ENCODE results near the gene KEL.

The KEL gene

DNA sequence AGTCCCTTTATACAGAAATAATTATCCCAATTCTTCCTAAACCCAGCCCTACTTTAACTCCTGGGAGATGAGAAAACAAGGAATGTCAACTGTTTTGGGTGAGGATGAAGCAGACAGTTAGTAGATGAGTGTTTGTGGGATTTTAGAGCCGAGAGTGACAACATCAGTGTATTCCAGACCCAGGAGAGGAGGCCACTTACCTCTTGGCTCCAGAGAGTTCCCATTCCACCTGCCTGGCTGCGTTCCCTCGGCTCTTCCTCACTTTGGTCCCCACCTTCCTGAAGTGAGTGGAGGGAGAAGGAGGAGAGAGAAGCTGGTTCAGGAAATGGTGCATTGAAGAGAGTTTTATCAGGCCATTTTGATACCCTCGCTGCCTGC is 579 bp downstream of the KEL start:
- WGBS, 2 experiments (ENCODE audit: insufficient coverage in 2 of 2), result 83% methylated on average over 1 of the region's 4 CpGs; no CpG with 5 or more reads in 1 of the 2 experiments
- Histone ChIP-seq H3K4me1 (ENCODE audit: control insufficient read depth, insufficient read depth, low read length, poor library complexity, severe bottlenecking) (peaks cover 15% of the 10 kb centered on the region), H3K36me3 (ENCODE audit: control insufficient read depth, insufficient read depth, low read length) (no peaks in the 10 kb centered on the region), H3K9me3 (ENCODE audit: control insufficient read depth, low read length) (no peaks in the 10 kb centered on the region), H3K4me3 (ENCODE audit: extremely low read depth, insufficient read depth, low read length, poor library complexity, severe bottlenecking) (no peak overlapping the region), H3K27ac (ENCODE audit: low read depth, low read length, severe bottlenecking) (no peak overlapping the region)

DNA sequence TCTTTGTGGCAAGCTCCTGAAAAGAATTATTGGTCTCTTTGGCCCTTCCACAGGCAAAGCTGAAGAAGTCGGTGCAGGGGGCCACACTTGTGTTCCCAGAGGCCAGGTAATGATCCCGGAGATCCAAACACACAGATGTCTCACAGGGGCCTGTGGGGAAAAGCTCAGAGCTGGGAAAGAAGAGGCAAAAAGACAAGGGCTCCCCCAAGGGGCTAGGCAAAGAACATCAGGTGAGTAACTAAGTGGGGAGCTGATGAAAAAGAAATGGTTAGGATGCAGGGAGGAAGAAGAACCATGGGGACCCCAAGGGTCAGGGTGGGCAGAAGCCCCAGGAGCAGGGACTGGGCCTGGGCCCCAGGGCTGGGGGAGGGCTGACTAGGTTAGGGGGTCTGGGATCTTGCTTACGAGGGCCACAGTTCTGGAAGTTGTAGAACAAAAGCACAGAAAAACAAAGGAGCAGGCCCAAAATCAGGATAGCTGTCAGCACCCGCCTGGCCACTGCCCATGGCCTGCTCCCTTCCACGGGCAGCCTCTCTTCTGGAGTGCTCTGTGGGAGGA is 1.1 kb downstream of the KEL start:
- WGBS, 2 experiments (ENCODE audit: insufficient coverage in 2 of 2), result 93 to 95% methylated on average over 3 of the region's 5 CpGs
- no peak overlapping the region for H3K4me3 ChIP-seq (ENCODE audit: extremely low read depth, insufficient read depth, low read length, poor library complexity, severe bottlenecking)
- H3K9me3 ChIP-seq (ENCODE audit: control insufficient read depth, low read length), result no peaks in the 10 kb centered on the region

DNA sequence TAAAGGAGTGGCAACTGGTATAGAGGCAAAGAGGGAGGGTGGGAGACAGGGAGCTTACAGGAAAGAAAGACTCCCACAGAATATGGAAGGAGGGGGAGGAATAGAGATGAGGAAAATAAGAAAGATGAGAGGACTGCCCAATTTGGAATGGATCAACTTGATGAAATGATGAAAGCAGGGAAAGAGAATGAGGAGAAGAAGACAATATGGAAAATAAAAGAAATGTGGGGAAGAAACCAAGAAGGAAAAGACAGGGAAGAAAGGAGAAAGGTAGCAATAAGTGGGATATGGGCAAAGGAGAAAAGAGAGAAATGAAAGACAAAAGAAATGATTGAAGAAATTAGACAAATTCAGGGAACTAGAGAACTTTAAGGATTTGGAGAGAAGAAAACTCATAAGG is 3.0 kb downstream of the KEL start:
- Histone ChIP-seq H3K4me1 (ENCODE audit: control insufficient read depth, insufficient read depth, low read length, poor library complexity, severe bottlenecking) (peaks cover 15% of the 10 kb centered on the region), H3K9me3 (ENCODE audit: control insufficient read depth, low read length) (peaks cover 7% of the 10 kb centered on the region), H3K27ac (ENCODE audit: low read depth, low read length, severe bottlenecking) (no peak overlapping the region), H3K36me3 (ENCODE audit: control insufficient read depth, insufficient read depth, low read length) (no peaks in the 10 kb centered on the region), H3K4me3 (ENCODE audit: extremely low read depth, insufficient read depth, low read length, poor library complexity, severe bottlenecking) (no peak overlapping the region)

More for the DNA sequence above, 1.1 kb downstream of the KEL start:
- Histone ChIP-seq H3K27ac (ENCODE audit: low read depth, low read length, severe bottlenecking) (no peak overlapping the region), H3K4me1 (ENCODE audit: control insufficient read depth, insufficient read depth, low read length, poor library complexity, severe bottlenecking) (peaks cover 15% of the 10 kb centered on the region), H3K36me3 (ENCODE audit: control insufficient read depth, insufficient read depth, low read length) (no peaks in the 10 kb centered on the region)

DNA sequence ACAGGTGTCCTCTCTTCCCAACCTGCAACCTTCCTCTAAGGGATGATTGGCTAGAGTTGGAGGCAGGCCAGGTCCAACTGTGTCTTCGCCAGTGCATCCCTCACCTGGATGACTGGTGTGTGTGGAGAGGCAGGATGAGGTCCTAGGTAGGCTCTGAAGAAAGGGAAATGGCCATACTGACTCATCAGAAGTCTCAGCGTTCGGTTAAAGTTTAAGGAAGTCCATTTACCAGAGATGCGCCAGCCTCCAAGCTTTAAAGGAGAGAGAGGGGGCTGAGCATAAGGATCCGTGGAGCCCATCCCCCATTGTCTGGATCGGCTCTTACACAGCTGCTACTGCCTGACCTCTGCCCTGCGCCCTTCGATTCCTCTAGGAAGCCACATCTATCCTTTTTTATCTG is 4.4 kb downstream of the KEL start:
- H3K4me1 ChIP-seq (ENCODE audit: control insufficient read depth, insufficient read depth, low read length, poor library complexity, severe bottlenecking), result peaks cover 15% of the 10 kb centered on the region
- no peak overlapping the region for H3K4me3 ChIP-seq (ENCODE audit: extremely low read depth, insufficient read depth, low read length, poor library complexity, severe bottlenecking)
- WGBS, 2 experiments (ENCODE audit: insufficient coverage in 2 of 2), result 90 to 91% methylated on average over 2 to 8 of the region's 8 CpGs
- peak overlapping the region; percentile 72 for H3K27ac ChIP-seq (ENCODE audit: low read depth, low read length, severe bottlenecking)
- peaks cover 10% of the 10 kb centered on the region for H3K9me3 ChIP-seq (ENCODE audit: control insufficient read depth, low read length)
- H3K36me3 ChIP-seq (ENCODE audit: control insufficient read depth, insufficient read depth, low read length), result no peaks in the 10 kb centered on the region

DNA sequence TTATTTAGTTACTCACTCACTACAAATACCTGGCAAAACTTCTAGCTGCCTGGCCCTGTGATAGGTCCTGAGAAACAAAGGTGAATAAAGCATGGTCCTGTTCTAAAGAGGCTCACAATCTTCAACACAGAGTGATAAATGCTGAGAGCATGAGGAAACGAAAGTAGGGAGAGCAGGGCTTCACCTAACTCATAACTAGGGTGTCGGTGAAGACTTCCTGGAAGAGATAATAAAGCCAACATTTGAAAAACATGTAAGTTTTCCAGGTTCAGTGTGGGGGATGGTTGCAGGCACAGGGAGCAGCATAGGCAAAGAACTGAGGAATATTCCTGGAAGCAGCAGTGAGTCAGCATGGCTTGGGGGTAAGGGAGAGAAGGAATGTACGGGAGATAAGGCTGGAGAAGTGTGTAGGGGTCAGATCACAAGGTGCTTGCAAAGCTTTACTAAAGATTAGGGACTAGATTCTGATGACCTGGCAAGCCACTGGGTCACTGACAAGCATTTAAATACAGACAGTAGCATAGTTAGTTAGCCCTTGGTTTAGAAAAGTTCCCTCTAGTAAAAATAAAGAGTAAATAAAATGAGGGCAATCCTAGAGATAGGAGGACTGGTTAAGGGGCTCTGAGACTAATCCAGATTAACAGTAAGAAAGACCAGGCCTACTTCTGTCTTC is 5.1 kb downstream of the KEL start:
- Histone ChIP-seq H3K9me3 (ENCODE audit: control insufficient read depth, low read length) (peaks cover 10% of the 10 kb centered on the region), H3K4me1 (ENCODE audit: control insufficient read depth, insufficient read depth, low read length, poor library complexity, severe bottlenecking) (peaks cover 15% of the 10 kb centered on the region), H3K27ac (ENCODE audit: low read depth, low read length, severe bottlenecking) (peak overlapping the region; percentile 72), H3K36me3 (ENCODE audit: control insufficient read depth, insufficient read depth, low read length) (no peaks in the 10 kb centered on the region), H3K4me3 (ENCODE audit: extremely low read depth, insufficient read depth, low read length, poor library complexity, severe bottlenecking) (no peak overlapping the region)
- 14 to 67% methylated on average over 1 to 3 of the region's 3 CpGs for WGBS, 2 experiments (ENCODE audit: insufficient coverage in 2 of 2)

DNA sequence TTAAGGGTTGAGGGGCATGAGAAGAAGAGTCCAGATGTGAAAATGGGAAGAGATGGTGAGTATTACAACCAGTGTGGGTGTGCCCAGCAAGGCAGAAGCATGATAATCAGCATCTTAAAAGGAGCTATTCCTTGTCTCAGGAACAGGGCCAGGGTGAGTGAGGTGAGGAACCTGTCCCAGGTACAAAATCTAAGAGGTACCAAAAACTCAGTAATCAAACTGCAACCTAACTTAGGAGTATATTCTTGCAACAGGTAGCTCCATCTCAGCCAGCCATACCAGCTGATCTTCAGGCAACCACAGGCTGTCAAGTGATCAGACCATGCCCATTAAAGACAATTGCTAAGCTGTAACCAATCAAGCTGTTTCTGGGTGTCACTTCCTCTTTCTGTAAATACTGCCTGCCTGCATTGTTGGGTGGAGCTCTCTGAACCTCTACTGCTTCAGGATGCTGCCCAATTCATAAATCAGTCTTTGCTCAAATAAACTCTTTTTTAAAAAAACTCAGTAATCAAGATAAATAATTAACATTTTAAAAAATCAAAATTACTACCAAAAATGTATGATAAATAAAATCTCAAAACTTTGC is 7.4 kb downstream of the KEL start:
- Histone ChIP-seq H3K27ac (ENCODE audit: low read depth, low read length, severe bottlenecking) (no peak overlapping the region), H3K9me3 (ENCODE audit: control insufficient read depth, low read length) (peaks cover 10% of the 10 kb centered on the region), H3K36me3 (ENCODE audit: control insufficient read depth, insufficient read depth, low read length) (no peaks in the 10 kb centered on the region), H3K4me1 (ENCODE audit: control insufficient read depth, insufficient read depth, low read length, poor library complexity, severe bottlenecking) (peaks cover 15% of the 10 kb centered on the region), H3K4me3 (ENCODE audit: extremely low read depth, insufficient read depth, low read length, poor library complexity, severe bottlenecking) (no peak overlapping the region)

DNA sequence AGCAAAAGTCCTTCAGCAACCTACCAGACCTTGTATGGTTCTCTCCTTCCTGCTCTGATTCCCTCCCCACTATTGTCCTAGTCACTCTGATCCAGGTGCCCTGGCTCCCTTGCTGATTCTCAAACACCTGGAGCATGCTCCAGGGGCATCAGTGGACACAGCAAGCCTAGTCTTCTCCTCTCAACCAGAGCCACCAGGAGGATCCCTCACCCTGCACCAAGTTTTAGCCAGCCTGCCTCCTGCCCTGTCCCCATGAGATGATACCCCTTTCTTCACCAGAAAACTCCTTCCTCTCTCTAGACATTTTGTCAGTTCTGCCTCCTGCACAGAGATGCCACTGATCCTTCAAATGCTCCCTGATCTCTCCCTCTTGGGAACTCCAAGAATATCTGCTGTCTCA is 11.9 kb downstream of the KEL start:
- no peak overlapping the region for H3K27ac ChIP-seq (ENCODE audit: low read depth, low read length, severe bottlenecking)
- no peaks in the 10 kb centered on the region for H3K36me3 ChIP-seq (ENCODE audit: control insufficient read depth, insufficient read depth, low read length)
- no peak overlapping the region for H3K4me3 ChIP-seq (ENCODE audit: extremely low read depth, insufficient read depth, low read length, poor library complexity, severe bottlenecking)
- H3K4me1 ChIP-seq (ENCODE audit: control insufficient read depth, insufficient read depth, low read length, poor library complexity, severe bottlenecking), result no peaks in the 10 kb centered on the region
- peaks cover 10% of the 10 kb centered on the region for H3K9me3 ChIP-seq (ENCODE audit: control insufficient read depth, low read length)

DNA sequence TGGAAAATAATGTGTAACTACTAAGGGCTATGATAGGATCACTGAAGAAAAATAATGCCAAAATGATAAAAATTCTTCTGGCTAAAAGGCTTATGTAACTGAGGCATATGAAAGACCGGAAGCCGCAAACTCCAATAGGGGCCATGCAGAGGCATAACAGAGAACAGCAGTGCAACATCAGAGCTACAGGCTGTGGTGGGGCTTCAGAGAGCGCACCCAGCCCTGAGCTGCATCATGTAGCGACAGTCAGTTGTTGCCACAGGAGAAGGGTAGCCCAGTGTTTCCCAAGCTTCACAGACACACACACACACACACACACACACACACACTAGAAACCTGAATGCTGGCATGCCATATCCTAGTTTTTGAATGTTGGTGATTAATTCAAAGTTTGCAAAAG is 13.6 kb downstream of the KEL start:
- Histone ChIP-seq H3K27ac (ENCODE audit: low read depth, low read length, severe bottlenecking) (no peak overlapping the region), H3K9me3 (ENCODE audit: control insufficient read depth, low read length) (no peaks in the 10 kb centered on the region), H3K4me3 (ENCODE audit: extremely low read depth, insufficient read depth, low read length, poor library complexity, severe bottlenecking) (no peak overlapping the region), H3K36me3 (ENCODE audit: control insufficient read depth, insufficient read depth, low read length) (no peaks in the 10 kb centered on the region), H3K4me1 (ENCODE audit: control insufficient read depth, insufficient read depth, low read length, poor library complexity, severe bottlenecking) (no peaks in the 10 kb centered on the region)
- 93 to 94% methylated on average over 2 to 3 of the region's 4 CpGs for WGBS, 2 experiments (ENCODE audit: insufficient coverage in 2 of 2)

DNA sequence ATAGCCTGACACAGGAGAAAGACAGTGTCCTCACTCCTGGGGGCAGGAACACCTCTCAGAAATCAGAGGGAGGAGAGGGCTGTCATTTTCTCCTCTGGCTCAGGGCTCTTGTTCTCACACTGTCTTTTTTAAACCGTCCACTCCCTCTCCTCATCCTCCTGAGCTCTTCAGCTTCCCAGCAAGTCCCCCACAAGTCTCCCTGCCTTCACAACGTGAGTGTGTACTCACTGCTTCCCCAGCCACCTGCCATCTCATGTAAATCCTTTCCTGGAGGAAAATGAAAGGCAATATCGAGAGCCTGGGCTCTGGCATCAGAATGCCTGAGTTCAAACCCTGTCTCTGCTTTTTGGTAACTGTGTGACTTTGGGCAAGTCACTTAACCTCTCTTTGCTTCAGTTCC is 17.2 kb downstream of the KEL start:
- 71 to 85% methylated on average over 2 to 3 of the region's 3 CpGs for WGBS, 2 experiments (ENCODE audit: insufficient coverage in 2 of 2)
- Histone ChIP-seq H3K36me3 (ENCODE audit: control insufficient read depth, insufficient read depth, low read length) (no peaks in the 10 kb centered on the region), H3K9me3 (ENCODE audit: control insufficient read depth, low read length) (no peaks in the 10 kb centered on the region), H3K27ac (ENCODE audit: low read depth, low read length, severe bottlenecking) (no peak overlapping the region), H3K4me3 (ENCODE audit: extremely low read depth, insufficient read depth, low read length, poor library complexity, severe bottlenecking) (no peak overlapping the region), H3K4me1 (ENCODE audit: control insufficient read depth, insufficient read depth, low read length, poor library complexity, severe bottlenecking) (no peaks in the 10 kb centered on the region)

DNA sequence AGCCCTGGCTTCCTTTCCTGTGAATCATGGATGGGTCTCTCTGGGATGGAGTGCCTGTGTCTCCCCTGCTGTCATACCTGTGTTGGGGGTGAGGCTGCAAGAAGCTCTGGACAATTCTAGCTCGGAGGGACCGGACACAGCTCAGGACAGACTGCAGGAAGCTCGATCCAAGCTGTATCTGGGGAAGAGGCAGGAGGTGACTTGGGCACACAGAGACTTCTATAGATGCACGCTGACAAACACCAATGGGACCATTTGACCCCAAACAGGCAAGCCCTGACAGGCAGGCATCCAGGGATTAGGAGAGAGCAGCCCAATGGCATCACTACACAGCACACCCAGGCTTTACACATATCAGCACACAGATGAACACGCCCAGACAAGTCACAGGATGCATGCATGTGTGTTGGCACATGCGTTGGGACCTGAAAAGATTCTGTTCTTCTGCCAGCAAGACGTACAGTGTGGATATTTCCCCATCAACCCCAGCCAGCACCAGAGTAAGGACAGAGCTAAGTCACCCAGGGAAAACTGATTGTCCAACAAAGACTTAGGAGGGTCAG is 18.4 kb downstream of the KEL start:
- no peaks in the 10 kb centered on the region for H3K9me3 ChIP-seq (ENCODE audit: control insufficient read depth, low read length)
- H3K4me3 ChIP-seq (ENCODE audit: extremely low read depth, insufficient read depth, low read length, poor library complexity, severe bottlenecking), result no peak overlapping the region
- H3K36me3 ChIP-seq (ENCODE audit: control insufficient read depth, insufficient read depth, low read length), result no peaks in the 10 kb centered on the region
- 83 to 91% methylated on average over 4 to 7 of the region's 7 CpGs for WGBS, 2 experiments (ENCODE audit: insufficient coverage in 2 of 2)
- H3K27ac ChIP-seq (ENCODE audit: low read depth, low read length, severe bottlenecking), result no peak overlapping the region
- H3K4me1 ChIP-seq (ENCODE audit: control insufficient read depth, insufficient read depth, low read length, poor library complexity, severe bottlenecking), result no peaks in the 10 kb centered on the region

DNA sequence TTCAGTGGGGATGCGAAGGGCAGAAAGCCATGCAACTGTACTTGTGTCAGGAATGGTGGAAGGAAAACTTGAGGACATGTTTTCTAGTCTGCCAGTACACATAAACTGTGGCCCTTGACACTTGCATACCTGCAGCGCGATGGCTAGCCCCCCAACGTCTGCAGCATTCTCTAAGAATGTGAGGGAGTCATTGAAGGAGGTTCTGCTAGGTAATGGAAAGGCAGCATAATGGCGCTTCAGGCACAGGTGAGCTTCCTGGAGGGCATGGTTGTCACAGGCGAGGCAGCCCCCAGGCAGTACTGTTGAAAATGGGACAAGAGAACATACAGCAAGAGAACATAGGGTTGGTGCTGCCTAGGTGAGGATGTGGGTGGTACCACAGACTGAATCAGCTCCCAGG is 19.4 kb downstream of the KEL start:
- no peaks in the 10 kb centered on the region for H3K9me3 ChIP-seq (ENCODE audit: control insufficient read depth, low read length)
- 95 to 100% methylated on average over 5 to 6 of the region's 6 CpGs for WGBS, 2 experiments (ENCODE audit: insufficient coverage in 2 of 2)
- no peak overlapping the region for H3K4me3 ChIP-seq (ENCODE audit: extremely low read depth, insufficient read depth, low read length, poor library complexity, severe bottlenecking)
- H3K27ac ChIP-seq (ENCODE audit: low read depth, low read length, severe bottlenecking), result no peak overlapping the region
- no peaks in the 10 kb centered on the region for H3K4me1 ChIP-seq (ENCODE audit: control insufficient read depth, insufficient read depth, low read length, poor library complexity, severe bottlenecking)
- H3K36me3 ChIP-seq (ENCODE audit: control insufficient read depth, insufficient read depth, low read length), result no peaks in the 10 kb centered on the region
